ENCODE data around the gene COL6A2.

- TF ChIP-seq MAX (IDR thresholded peaks at IDR 0.05) (no peak), REST (IDR thresholded peaks at IDR 0.05; ENCODE audit: low read depth) (no peak), TAF1 (IDR thresholded peaks at IDR 0.05; ENCODE audit: low read depth) (no peak)
These were observed 75.1 kb downstream of the COL6A2 start for GRCh38 chr21:46172863-46173528.

Measured in Ishikawa (cell line).